HCT116 (cell line): ENCODE data around the gene HSD17B1.

Experiments used
- CTCF ChIP-seq, 3 experiments: fragments of 200-600 bp in 1 of 3; sonication (generic) in 1 of 3; IDR thresholded peaks in 2 of 3; conservative IDR thresholded peaks in 1 of 3; 2 replicates each; pipeline ENCODE4 v1.5.1; 2012 to 2017; ENCODE audit warnings: low read depth in 2 of 3, low read length in 2 of 3, antibody characterized with exemption in 1 of 3, borderline replicate concordance in 1 of 3, control low read depth in 1 of 3, mild to moderate bottlenecking in 1 of 3, mixed read lengths in 1 of 3, mixed run types in 1 of 3, moderate library complexity in 1 of 3; ENCODE audit not compliant: insufficient read depth in 1 of 3
- EGR1 ChIP-seq: IDR thresholded peaks from 2 replicates; pipeline ENCODE4 v1.6.1; 2012; ENCODE audit warnings: low read depth
- EZH2 ChIP-seq: fragments of 200-600 bp; sonication (generic); IDR thresholded peaks from 2 replicates; pipeline ENCODE4 v1.6.1; 2017; ENCODE audit warnings: antibody characterized with exemption, mixed run types
- EZH2phosphoT487 ChIP-seq: fragments of 200-600 bp; IDR thresholded peaks from 2 replicates; pipeline ENCODE4 v1.6.1; 2018; ENCODE audit warnings: antibody characterized with exemption, borderline replicate concordance
- FOSL1 ChIP-seq: IDR thresholded peaks from 2 replicates; pipeline ENCODE4 v1.6.1; 2012; ENCODE audit warnings: low read depth
- POLR2A ChIP-seq: IDR thresholded peaks from 2 replicates; pipeline ENCODE4 v1.7.0; 2011; ENCODE audit warnings: borderline replicate concordance; ENCODE audit not compliant: insufficient read depth, insufficient read length; ENCODE audit errors: extremely low read depth
- REST ChIP-seq: IDR thresholded peaks from 2 replicates; pipeline ENCODE4 v1.6.1; 2012; ENCODE audit warnings: low read depth
- SIN3A ChIP-seq: IDR thresholded peaks from 2 replicates; pipeline ENCODE4 v1.6.1; 2012; ENCODE audit warnings: low read depth
- SP1 ChIP-seq: IDR thresholded peaks from 2 replicates; pipeline ENCODE4 v1.6.1; 2012; ENCODE audit warnings: low read depth
- ZBTB33 ChIP-seq: IDR thresholded peaks from 2 replicates; pipeline ENCODE4 v1.6.1; 2011; ENCODE audit warnings: mild to moderate bottlenecking, low read length, moderate library complexity; ENCODE audit not compliant: insufficient replicate concordance; ENCODE audit errors: extremely low read depth
- ZNF274 ChIP-seq: fragments of 200-500 bp; sonication (Bioruptor generic); IDR thresholded peaks from 2 replicates; pipeline ENCODE4 v1.6.1; 2014; ENCODE audit warnings: mild to moderate bottlenecking, low read depth, low read length, inconsistent platforms

- no peak for TF ChIP-seq CTCF (IDR thresholded peaks at IDR 0.05 in 2 of 3, conservative IDR thresholded peaks at IDR 0.05 in 1 of 3; ENCODE audit: borderline replicate concordance in 1 of 3, insufficient read depth in 1 of 3, low read depth in 2 of 3, low read length in 2 of 3)
- TF ChIP-seq SP1: no peak
- TF ChIP-seq ZNF274: no peak
- TF ChIP-seq ZBTB33: no peak
- TF ChIP-seq POLR2A: no peak
- TF ChIP-seq SIN3A: no peak
- no peak for TF ChIP-seq FOSL1
- TF ChIP-seq EZH2phosphoT487: no peak
- TF ChIP-seq EZH2: no peak
- TF ChIP-seq REST: no peak
- TF ChIP-seq EGR1: no peak
Observed at GRCh38 chr17:42527932-42528331, 24.8 kb upstream of the HSD17B1 start.
